Measurements from ENCODE around the gene NR2F1-AS1. TPM values are rescaled to one million over a fixed set of nuclear protein-coding genes. Genes with fewer than 3 reads are reported as not detected.
"Not testable (repeated sequence)": the region's sequence is repeated elsewhere in the genome, so short reads cannot be mapped to it uniquely, and the experiment has no call there.

Gene NR2F1-AS1
- total RNA-seq, 1 donor from 2014 or later, result 15.0 TPM

- no peak for DNase-seq (ENCODE audit: low read depth, low spot score)
These were observed 150.9 kb downstream of the NR2F1-AS1 start for GRCh38 chr5:93430118-93430517.

DNA sequence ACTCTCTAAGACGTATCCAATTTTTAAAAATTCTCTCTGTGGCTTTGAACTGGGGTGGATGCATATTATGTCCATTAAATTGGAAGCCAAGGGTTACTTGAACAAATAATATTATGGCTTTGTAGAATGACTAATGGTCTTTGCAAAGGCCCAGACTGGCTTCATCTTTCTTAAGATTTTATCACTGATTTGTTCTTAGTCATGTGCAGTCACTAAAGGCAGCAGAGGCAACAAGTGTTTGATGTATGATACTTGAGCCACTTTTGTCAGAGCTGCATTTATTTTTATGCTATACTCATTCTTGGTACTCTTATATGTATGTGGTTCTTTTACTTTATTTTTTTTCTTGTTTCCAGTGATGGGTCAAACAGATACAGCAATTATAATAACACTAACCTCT, 152.2 kb downstream of the NR2F1-AS1 start:
- DNase-seq (ENCODE audit: low read depth, low spot score), result no peak

DNA sequence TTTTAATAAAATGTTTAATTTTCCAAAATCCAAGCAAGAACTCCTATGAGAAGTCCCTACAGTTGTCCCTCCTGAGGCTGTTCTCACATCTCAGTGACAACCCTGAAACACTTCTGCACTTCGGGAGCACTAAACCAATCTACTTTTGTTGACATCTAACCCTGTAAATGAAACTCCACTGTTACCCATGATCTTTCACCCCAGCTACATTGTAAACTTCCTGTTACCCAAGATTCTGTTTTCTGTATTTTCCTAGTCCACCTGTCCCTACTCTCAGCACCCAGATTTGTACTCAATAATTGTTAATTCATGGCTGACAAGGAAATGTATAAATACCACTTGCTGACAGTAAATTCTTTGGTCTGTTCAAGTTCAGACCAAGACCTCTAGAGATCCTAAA, 153.7 kb downstream of the NR2F1-AS1 start:
- DNase-seq (ENCODE audit: low read depth, low spot score), result no peak

- DNase-seq (ENCODE audit: low read depth, low spot score), result no peak
These were observed 155.9 kb downstream of the NR2F1-AS1 start for GRCh38 chr5:93425096-93425495.

DNA sequence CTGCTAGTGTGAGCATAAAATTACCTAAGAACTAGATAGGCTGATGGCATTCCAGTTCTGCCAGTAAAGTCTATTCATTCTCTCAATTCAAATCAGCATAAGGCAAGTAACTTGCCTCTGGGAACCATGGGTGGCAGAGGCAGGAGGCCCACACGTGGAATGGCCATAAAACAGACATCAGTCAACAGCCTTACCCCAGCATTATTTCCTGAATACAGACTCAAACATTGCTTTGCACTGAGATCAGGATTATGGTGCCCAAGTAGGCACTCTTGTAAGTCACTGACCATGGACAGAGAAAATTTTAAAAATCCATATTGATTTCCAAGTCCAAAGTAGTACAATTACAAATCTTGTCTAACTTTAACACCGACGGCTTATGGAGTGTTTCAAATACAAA, 157.7 kb downstream of the NR2F1-AS1 start:
- no peak for DNase-seq (ENCODE audit: low read depth, low spot score)

DNA sequence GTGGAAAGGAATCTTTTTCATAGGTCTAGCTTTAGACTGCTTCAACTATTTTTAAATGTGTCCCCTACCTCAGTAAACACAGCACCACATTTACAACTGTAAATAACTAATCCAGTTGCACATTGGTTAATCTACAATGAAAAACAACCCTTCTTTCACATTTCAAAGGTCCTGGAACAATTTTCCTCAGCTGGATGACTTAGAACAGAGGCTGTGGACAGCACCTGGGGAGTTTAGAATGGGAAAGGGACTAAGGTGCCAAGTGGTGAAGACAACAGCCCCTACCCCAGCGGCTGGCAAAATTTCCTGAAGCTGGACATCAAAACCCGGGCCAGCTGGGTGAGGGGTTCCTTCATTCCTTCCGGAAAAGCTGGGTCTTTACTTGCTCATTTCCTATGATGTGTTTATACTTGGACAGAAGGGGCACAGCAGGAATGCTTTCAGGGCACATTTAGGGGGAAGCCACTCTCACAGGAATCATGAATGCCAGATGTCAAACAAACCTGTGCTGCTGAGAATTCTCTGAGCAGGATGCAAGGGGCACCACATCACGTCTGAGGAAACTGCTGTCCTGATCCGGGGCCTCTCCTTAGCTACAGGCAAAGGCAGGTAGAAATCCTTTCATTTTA, 158.3 kb downstream of the NR2F1-AS1 start:
- DNase-seq (ENCODE audit: low read depth, low spot score), result no peak

DNA sequence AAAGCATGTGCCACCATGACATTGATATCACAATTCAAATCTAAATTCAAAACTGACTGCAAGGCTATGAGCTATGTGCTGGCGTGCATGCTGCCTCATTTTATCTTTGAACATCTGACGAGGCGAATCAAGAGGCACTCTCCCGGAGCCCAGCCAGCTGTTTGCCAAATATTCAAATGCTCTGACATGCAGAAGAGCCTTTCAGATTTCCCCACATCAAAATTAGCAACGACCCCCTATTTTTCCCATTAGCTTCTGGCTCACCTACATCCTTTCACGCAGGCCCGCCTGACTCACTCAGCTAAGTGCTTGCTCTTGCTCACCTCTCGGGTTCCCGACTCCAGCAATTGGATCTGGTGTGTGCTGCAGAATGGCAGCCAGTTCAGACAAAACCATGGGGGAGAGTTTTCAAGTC, 159.0 kb downstream of the NR2F1-AS1 start:
- DNase-seq (ENCODE audit: low read depth, low spot score), result no peak

- DNase-seq (ENCODE audit: low read depth, low spot score), result no peak
These were observed 159.6 kb downstream of the NR2F1-AS1 start for GRCh38 chr5:93421468-93421867.

DNA sequence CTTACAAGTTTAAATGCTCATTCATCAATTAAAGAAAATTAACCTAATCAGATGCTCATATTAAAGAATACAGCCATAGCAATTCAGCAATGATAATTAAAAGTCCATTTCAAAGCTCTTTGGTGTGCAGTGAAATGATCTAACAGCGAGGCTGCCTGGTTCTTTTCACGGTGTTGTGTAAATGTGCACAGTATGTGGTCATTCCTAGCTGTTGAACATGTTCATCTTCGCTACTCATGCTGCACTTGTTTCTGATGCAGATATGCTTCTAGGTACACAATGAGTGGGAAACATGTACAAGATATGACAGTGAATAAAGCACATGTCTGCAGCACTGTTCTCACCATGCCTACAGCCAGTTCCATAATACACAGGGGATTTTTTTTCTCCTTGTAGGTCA, 163.5 kb downstream of the NR2F1-AS1 start:
- DNase-seq (ENCODE audit: low read depth, low spot score), result no peak

DNA sequence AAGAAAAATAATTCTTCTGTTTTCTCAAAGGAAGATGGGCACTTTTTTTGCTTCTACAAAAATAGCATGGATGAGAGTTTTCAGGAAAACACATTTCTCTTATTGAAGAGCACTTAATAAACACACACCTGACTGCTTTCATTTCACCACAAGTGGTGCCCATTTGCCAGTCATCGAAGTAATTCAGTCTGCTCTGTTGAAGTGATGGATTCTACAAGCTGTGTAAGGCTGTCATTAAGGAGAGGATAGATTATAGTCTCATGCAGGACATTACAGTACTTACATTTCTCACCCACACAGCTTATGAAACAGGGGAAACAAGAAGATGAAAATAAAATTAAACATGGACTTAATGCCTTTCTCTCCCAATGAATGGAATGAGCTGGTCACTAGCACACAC, 165.2 kb downstream of the NR2F1-AS1 start:
- DNase-seq (ENCODE audit: low read depth, low spot score), result no peak

- no peak for DNase-seq (ENCODE audit: low read depth, low spot score)
These were observed 169.3 kb downstream of the NR2F1-AS1 start for GRCh38 chr5:93411716-93412115.

- no peak for DNase-seq (ENCODE audit: low read depth, low spot score)
These were observed 171.3 kb downstream of the NR2F1-AS1 start for GRCh38 chr5:93409691-93410090.

DNA sequence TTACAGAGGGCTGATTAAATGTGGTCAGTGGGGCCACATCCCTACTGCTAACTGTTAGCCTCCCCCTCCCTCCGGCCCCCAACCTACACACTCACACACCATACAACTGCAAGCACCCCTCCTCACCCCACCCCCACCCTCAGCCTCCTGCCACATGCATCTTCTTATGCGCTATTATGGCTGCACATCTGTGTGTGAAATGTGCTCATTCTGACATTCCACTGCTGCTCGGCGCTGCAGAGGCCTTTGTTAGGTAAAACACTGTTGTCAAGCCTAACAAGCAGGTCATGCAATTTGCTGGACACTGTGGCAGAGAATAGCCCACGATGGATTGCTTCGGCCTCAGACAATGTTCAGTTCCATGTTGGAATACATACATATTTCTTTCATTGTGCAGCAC, 173.6 kb downstream of the NR2F1-AS1 start:
- no peak for DNase-seq (ENCODE audit: low read depth, low spot score)

GRCh38 chr5:93406971-93407401, 174.0 kb downstream of the NR2F1-AS1 start:
- DNase-seq (ENCODE audit: low read depth, low spot score), result no peak

GRCh38 chr5:93404246-93404645, 176.8 kb downstream of the NR2F1-AS1 start:
- DNase-seq (ENCODE audit: low read depth, low spot score), result no peak

GRCh38 chr5:93403141-93403928, 177.7 kb downstream of the NR2F1-AS1 start:
- no peak for DNase-seq (ENCODE audit: low read depth, low spot score)

GRCh38 chr5:93402451-93402850, 178.6 kb downstream of the NR2F1-AS1 start:
- no peak for DNase-seq (ENCODE audit: low read depth, low spot score)

- DNase-seq (ENCODE audit: low read depth, low spot score), result no peak
These were observed 179.3 kb downstream of the NR2F1-AS1 start for GRCh38 chr5:93401634-93402213.

GRCh38 chr5:93399675-93400074, 181.3 kb downstream of the NR2F1-AS1 start:
- DNase-seq (ENCODE audit: low read depth, low spot score), result no peak

- no peak for DNase-seq (ENCODE audit: low read depth, low spot score)
These were observed 185.0 kb downstream of the NR2F1-AS1 start for GRCh38 chr5:93395971-93396379.

DNA sequence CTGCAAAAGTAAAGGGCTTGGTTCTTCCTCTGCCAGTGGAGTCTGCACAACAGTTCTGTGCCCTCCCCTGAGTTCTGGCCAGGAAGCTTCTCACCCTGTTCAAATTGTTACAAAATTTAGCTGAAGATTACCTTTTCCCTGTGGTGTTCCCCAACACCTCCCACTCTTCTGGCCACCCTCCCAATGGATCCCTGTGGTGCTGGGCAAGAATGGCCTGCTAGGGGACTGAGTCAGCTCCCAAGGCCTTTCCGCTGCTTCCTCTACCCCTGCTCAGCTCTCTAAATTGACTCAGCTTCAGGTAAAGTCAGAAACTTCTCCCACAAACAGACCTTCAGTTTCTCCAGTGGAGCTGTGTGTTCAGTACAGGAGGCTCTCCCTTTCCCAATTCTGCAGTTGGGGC, 186.0 kb downstream of the NR2F1-AS1 start:
- no peak for DNase-seq (ENCODE audit: low read depth, low spot score)

- no peak for DNase-seq (ENCODE audit: low read depth, low spot score)
These were observed 186.7 kb downstream of the NR2F1-AS1 start for GRCh38 chr5:93394301-93394700.

DNA sequence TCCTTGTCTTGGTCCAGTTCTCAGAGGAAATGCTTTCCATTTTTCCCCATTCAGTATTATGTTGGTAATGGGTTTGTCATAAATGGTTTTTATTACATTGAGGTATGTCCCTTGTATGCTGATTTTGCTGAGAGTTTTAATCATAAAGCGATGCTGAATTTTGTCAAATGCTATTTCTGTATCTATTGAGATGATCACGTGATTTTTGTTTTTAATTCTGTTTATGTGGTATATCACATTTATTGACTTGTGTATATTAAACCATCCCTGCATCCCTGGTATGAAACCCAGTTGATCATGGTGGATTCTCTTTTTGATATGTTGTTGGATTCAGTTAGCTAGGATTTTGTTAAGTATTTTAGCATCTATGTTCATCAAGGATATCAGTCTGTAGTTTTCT, 189.8 kb downstream of the NR2F1-AS1 start:
- not testable (repeated sequence) for DNase-seq (ENCODE audit: low read depth, low spot score)
